HG02571 (cell line): Measurements from ENCODE around the gene OR2F2.

ENCODE experiments used
- ATAC-seq: cut with Tn5 transposase; IDR thresholded peaks from one replicate; pipeline ENCODE4 v1.9.1; 2021; ENCODE audit warnings: mild to moderate bottlenecking, moderate library complexity; ENCODE audit not compliant: unreplicated experiment

Gene OR2F2, protein sequence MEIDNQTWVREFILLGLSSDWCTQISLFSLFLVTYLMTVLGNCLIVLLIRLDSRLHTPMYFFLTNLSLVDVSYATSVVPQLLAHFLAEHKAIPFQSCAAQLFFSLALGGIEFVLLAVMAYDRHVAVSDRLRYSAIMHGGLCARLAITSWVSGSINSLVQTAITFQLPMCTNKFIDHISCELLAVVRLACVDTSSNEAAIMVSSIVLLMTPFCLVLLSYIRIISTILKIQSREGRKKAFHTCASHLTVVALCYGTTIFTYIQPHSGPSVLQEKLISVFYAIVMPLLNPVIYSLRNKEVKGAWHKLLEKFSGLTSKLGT

DNA sequence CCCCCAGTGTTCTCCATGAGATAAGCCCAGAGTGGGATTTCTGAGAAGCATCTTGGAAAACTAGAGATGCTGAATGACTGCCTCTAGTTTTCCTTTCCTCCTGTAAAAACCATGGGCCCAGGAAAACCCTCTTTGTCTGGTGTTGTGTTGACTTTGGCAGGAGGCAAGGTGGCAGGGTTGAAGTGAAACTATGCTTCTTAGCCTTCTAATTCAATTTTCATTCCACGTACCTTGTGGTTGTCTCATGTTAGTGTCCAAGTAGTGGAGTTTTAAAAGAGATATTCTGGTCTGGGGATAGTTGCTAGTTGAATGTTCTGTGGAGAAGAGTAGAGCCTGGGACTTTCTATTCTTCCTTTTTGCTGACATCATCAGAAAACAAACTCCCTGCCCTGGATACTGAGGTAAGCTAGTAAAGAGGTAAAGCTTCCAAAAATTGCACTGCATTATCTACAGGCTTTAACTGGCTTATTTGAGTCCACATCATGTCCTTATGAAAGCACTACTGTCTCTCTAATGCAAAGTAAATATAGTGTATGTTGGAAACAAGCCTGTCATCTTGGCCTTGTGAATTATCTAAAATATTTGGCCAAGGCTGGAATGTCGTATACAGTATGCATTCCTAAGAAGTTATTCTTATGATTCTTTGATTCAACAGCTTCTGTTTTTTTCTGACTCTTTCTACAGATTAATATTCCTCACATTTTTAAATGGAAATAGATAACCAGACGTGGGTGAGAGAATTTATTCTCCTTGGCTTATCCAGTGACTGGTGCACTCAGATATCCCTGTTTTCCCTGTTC is at the start of gene OR2F2:
OR2F2 (plus strand) TSS at position 708 of the 800 bp plus-strand sequence; CDS start at position 708, 0 bp downstream.
- ATAC-seq = no peak

DNA sequence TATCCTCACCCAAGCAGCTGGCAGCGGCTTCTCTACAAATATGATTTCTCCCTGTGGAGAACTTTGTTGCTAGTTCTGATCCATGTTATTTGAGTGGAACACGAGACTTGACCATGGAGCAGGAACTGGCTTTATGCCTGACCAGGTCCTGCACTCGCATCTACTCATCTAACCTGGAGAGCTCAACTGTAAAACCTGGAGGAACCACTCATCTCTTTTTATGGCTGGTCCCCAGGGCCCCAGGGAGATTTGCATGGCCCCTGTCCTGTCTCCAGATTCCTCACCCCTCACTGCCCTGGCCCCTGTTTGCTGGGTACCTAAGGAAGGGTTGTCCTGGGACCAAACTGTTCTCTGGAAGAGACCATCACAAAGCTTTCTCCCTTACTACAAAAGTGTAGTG is 49.1 kb upstream of the OR2F2 start:
- ATAC-seq = no peak

DNA sequence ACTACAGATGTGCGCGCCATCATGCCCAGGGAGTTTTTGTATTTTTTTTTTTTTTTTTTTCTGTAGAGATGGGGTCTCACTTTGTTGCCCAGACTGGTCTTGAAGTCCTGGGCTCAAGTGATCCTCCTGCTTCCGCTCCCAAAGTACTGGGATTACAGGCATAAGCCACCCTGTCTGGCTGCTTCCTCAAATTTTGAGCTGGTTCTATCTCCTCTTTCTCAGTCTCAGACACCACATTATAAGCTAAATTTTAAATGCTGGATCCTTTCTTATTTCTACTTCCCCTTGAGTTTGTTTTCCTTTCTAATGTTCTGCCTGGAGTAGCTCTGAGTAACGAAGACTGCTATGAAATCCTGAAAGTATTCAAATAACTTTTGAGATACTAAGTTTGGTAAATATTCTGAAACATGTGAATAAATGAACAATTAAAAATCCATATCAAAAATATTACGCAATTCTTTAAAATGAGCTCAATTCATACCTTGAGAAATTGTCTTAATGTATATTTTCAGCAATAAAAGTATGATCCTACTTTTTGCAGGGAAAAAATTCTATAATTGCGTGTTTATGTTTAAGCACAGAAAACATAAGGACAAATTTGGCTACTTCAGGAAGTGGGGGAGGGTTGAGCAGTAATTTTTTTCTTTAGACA is 48.1 kb upstream of the OR2F2 start:
- no peak for ATAC-seq

DNA sequence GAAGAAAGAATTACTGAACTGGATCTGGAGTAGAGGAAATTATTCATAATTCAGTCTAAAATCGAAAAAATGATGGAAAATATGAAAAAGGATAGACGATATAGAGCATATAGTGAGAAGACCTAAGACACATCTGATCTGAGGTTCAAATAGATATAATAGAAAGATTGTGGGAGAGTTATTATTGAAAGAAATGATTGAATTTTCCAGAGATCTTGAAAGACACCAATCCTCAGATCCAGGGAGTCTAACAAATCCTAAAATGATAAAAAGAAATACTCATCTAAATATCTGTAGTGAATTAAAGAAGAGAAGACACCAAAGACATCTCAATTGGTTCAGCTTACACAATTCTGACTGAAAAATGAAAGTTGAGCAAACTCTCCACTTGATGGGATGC is 46.0 kb upstream of the OR2F2 start:
- ATAC-seq = no peak

DNA sequence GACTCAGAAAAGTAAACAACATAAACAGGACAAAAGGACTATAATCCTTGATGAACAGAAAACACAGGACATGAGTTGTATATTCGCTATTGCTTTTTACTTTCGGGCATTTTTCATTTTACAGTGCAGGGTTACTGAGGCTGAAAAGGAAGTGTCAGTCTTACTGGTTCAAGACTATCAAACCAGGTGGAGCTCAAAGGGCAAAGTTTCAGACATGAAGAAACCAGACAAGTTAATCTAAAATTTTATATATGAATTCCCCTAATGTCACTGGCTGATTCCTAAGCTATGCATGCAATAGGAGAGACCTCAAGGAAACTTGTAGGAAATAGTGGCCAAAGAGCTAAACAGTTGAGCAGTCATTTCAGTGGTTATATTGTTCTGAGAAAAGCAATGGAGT is 44.5 kb upstream of the OR2F2 start:
- no peak for ATAC-seq

DNA sequence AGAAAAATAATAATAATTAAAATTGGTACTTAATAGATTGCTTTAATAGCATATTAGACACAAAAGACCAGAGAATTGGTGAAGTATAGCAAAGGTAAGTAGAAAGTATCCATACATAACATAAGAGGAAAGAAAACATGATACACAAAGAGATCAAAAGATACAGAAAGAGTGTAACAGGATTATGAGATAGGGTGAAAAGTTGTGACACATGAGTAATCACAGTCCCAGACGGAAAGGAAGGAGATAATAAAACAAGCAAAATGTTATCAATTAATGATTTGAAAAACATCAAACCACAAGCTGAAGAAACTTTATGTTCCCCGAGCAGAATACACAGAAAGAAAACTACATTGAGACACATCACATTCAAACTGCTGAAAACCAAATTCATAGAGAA is 43.6 kb upstream of the OR2F2 start:
- no peak for ATAC-seq

DNA sequence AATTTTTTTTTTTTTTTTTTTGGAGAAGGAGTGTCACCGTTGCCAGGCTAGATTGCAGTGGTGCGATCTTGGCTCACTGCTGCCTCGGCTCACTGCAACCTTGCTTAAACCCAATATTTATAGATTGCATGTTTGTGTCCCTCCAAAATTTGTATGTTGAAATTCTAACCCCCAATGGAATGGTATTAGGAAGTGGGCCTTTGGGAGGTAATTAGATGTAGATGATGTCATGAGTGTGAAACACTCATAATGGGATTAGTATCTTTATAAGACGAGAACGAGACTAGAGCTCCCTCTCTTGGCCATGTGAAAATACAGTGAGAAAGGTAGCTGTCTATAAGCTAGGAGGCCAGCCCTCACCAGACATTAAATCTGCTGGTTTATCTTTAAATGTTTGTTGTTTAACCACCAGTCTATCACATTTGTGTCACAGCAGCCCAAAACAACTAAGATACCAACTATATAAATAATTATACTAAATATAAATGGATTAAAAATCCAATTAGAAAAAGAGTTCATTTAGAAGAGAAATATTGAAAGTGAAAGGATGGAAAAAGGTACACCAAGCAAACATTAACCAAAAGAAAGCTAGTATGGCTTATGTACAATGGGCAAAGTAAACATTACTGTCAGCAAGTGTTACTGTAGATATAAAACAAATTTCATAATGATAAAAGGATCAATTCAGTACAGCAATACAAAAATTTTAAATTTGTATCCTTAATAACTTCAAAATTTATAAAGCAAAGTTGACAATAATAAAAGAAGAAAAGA is 42.3 kb upstream of the OR2F2 start:
- peak; percentile 98 for ATAC-seq

DNA sequence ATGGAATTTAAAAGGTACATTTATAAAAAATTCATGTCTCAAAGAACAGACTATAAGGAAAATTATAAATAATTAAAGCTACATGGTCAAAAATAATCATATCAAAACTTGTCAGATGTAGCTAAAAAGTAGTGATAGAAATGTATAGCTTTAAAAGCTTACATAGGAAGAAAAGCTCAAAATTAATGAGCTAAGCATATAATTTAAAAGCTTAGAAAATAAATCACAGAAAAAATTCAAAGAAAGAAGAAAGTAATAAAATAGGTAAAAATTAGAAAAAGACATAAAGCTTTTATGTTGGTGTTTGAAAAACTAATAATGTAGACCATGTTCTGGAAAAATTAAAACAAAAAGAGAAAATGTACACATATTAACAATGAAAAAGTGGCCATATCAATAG is 38.4 kb upstream of the OR2F2 start:
- no peak for ATAC-seq

DNA sequence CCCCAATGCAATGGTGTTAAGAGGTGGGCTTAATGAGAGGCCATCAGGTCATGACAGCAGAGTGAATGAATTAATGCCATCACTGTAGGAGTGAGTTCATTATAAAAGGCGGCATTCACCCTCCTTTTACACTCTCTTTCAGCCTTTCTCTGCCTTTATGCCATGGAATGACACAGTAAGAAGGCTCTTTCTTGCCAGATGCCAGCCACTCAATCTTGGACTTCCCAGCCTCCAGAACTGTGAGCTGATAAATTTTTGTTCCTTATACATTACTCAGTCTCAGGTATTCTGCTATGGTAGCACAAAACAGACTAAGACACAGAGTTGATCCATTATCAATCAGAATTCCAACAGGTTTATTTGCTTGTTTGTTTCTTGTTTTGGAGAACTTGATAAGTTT is 36.2 kb upstream of the OR2F2 start:
- ATAC-seq = no peak

DNA sequence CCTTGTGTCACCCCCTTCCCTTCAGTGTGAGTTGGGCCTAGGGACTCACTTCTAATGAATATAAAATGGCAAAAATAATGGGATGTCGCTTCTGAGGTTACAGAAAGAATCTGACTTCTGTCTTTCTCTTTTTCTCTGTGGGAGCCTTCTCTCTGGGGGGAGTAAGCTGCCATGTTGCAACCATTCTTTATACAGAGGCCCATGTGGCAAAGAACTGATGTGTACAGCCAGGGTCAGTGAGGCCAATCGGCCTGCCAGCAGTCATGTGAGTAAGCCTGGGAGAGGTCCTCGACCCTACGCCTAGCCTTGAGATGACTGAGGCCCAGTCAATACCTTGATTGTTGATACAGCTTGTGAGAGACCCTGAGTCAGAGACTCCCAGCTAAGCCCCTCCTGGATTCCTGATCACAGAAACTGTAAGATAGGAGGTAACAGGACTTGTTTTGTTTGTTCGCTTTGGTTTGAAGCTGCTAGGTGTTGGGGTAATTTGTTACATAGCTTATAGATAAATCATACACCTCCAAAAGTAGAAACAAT is 34.7 kb upstream of the OR2F2 start:
- no peak for ATAC-seq

DNA sequence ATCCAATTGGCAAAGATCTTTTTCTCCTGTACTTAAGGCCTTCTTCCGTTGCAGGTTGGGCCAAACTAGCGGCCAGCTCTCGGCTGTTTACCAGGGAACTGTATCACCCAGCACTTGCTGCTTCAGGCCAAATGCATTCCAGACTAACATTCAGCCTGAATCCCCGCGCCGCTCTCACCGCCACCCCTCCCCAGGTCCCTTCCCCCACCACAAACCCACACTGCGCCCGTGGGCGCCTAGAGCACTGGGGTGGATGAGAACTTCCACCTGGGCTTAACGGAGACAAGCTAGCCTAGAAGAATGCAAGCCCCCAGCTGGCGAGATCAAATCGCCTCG is 33.7 kb upstream of the OR2F2 start:
- ATAC-seq = no peak

DNA sequence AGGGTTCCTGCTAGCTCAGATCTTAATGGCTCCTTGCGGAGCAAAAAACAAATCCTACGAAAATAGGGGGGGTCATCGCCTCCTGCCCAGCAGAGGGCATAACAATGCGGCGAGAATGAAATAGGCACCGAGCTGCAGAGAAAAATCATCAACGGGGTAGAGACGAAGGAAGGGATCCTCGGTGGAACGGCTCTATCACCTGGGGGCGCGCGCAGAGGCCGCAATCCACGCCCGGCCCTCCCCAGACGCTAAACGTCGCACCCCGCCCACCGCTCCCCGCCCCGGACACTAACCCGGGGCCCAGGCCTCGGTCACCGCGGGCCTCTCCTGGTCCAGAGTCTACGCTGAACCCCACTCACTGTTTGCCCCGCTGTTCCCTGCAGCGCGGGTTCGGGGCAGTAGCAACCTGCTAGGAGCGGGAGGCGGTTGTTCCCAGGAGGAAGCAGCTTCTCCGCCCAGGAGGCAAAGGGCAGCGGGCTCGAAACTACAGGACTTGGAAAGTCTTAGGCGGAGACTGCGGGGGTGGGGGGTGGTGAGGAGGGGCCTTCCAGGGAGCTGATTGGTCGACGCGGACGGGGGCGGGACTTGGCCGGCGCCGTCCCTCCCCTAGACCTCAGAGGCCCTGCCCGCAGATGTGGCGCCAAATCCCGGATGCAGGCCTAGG is 33.2 kb upstream of the OR2F2 start, which contains the start of gene TCAF1:
TCAF1 (minus strand) TSS at position 509 of the 664 bp plus-strand sequence. CDS start 25,568 bp downstream, outside the sequence.
- ATAC-seq = peak; percentile 94

DNA sequence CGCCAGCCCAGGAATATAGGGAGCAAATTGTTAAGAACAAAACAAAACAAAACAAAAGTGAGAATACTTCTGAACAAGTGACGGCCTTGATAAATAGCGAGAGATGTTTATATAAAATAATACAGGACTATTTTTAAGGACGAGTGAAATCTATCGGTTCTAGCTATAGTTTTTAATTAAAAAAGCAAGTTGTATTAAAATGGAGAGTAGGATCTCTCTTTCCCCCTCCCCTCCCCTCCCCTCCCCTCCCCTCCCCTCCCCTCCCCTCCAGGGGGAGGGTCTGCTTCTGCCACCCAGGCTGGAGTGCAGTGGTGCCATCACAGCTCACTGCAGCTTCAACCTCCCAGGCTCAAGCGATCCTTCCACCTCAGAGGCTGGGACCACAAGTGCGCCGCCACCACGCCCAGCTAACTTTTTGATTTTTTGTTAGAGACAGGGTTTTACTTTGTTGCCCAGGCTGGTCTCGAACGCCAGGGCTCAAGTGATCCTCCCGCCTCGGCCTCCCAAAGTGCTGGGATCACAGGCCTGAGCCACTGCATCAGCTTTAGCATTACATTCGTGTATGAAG is 32.6 kb upstream of the OR2F2 start:
- ATAC-seq = no peak

DNA sequence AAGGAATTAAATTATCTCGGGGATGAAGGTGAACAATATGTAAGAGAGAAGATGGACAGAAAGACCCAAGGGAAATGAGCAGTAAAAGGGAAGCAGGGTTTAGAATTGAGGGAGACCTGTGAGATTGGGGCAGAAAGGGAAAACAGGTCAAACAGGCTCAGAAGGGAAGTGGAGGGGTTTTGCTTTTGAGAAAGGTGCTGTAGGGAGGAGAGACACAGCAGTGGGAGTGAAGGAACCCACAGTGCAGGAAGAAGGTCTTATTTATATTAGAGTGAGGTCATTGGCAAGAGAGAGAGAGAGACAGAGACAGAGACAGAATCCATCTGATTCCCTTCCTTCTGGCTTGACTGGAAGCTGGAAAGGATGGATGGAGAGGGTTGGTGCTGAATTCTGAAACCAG is 29.5 kb upstream of the OR2F2 start:
- ATAC-seq = no peak

DNA sequence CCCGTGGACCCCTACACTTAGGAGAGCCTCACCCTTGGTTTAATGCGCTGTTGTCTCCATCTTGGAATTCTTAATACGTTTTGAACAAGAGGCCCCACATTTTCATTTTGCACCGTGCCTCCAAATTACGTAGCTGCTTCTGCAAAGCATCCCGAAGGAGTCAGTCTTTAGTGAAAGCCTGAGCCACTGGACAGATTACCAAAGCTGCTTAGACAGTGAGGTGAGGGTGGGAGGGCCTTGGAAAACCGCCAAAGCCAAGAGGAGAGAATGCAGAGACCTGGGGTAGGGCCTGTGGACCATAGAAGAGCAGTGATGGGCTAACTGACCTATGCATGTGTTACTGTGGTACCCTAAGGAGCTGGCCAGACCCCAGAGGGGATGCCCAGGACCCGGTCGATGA is 28.9 kb upstream of the OR2F2 start:
- ATAC-seq = no peak

DNA sequence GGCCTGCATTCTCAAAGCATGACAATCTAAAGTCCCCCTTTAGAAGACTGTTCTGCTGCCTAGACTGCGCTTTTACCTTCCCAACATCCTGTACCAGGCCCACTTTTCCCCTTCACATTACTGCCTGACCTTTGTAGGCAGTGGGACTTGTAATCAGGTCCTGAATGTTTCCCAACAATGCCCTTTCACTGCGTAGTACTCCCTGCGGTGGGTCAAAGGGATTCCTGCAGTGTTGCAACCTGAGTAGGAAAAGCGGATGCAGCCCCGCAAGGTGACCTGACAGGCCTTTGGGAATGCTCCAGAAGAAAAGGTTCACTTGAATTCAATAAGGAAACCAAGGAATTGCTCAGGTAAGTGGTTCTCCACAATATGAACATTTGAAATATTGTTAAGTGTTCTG is 28.1 kb upstream of the OR2F2 start:
- ATAC-seq = no peak

DNA sequence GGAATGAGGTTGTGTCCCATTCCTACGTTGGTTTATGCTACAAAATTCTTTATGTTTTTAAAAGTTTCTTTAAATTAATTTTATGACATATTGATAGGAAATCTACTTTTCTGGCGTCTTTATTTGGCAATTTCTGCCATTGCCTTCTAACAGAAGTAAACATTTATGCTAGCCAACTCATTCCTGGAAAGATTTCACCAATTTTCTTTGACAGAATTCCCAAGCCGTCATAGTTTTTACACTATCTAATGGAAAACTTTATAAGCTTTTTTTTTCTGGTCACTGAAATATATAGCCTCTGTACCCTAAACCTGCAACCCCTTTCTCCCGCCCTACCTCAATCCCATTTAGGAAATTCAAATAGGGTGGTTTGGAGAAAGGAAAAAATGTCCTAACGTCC is 26.9 kb upstream of the OR2F2 start:
- ATAC-seq = no peak

DNA sequence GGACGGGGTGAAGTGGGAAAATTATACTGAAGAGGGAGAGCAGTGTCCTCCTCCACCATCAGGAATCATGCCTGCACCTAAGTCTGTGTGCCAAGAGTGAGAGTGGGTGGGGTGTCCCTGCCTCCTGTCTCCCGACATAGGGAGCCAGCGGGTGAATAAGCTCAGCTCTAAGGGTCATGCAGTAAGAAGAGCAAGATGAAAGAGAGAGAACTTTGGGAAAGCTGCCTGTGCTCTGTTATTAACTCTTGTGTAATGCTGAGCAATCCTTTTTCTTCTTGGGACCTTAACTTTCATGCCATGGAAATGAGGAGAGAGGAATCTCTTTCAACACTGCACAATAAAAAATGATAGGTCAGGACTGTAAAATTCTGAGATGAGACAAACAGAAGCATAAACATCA is 25.2 kb upstream of the OR2F2 start:
- ATAC-seq = no peak

DNA sequence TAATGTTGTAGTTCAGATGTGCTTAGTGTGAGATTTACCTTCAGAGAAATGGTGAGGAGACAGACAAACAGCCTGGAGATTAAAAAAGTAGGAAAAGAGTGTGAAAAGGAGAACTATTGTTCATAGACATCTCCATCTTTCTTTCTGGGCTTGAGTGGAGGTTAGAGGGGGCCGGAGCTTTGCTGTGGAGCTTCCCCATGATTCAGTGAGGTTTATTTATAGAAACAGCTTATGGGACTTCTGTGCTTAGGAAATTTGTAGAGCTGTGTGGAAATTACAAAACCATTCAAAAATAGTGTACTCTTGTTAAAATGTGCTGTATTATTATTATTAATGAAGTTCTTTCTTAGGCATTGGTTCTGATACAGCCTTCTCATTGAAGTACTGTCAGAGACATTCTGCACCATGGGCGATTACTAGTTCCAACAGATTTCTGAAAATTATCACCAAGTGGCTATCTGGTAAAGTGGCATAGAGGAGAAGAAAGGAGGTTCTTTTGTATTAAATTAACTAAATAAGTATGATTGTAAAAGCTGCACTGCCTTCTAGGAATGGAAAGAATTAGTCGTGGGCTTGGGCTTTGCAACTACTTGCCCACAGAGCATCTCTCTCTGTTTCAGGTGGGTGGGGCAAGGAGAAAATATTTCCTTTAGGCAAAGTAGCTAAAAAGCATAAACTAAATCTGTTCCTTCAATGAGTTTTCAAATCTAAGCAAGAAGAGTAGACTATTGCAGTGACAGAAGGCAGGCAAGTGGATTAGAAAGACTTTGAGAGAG is 24.4 kb upstream of the OR2F2 start:
- ATAC-seq = no peak
